Stimulated activated naive CD8-positive, alpha-beta T cell treated with anti-CD3 and anti-CD28 coated beads, Interleukin-15, amount 100 ng/mL, for 72 hours (primary cell): Measurements from ENCODE around the gene SBF2.
"Not testable (repeated sequence)": the region's sequence is repeated elsewhere in the genome, so short reads cannot be mapped to it uniquely, and the experiment has no call there.

Experiments
- ATAC-seq: fragments of 150-1000 bp; cut with Tn5 transposase; 2 replicates; pipeline ENCODE4 v1.10.0; 2021; ENCODE audit warnings: mild to moderate bottlenecking, moderate library complexity
- DNase-seq, 2 donors: peaks; one replicate each; pipeline ENCODE4 v3.0.0; 2021 to 2022
- H3K27ac Mint-ChIP-seq, 2 donors: one replicate each; pipeline ENCODE4 v1.8.0; 2022; ENCODE audit warnings: mild to moderate bottlenecking in 2 of 2, mixed read lengths in 2 of 2, moderate library complexity in 2 of 2
- H3K27me3 Mint-ChIP-seq: one replicate; pipeline ENCODE4 v1.8.0; 2022; ENCODE audit warnings: mixed read lengths
- H3K4me1 Mint-ChIP-seq: one replicate; pipeline ENCODE4 v1.8.0; 2022; ENCODE audit warnings: mild to moderate bottlenecking, mixed read lengths
- H3K4me3 Mint-ChIP-seq, 2 donors: one replicate each; pipeline ENCODE4 v1.8.0; 2022; ENCODE audit warnings: mild to moderate bottlenecking in 2 of 2, mixed read lengths in 2 of 2, moderate library complexity in 1 of 2
- H3K9me3 Mint-ChIP-seq, 2 donors: one replicate each; pipeline ENCODE4 v1.8.0; 2022; ENCODE audit warnings: mixed read lengths in 2 of 2

SBF2 gene

DNA sequence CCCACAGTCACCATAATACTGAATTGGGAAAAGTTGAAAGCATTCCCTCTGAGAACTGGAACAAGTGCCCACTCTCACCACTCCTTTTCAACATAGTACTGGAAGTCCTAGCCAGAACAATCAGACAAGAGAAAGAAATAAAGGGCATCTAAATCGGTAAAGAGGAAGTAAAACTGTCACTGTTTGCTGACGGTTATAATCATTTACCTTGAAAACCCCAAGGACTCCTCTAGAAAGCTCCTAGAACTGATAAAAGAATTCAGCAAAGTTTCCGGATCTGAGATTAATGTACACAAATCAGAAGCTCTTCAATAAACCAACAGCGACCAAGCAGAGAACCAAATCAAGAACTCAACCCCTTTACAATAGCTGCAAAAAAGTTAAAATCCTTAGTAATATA, 306.7 kb downstream of the SBF2 start:
- ATAC-seq, H3K27ac Mint-ChIP-seq, H3K4me3 Mint-ChIP-seq, DNase-seq, H3K9me3 Mint-ChIP-seq, H3K27me3 Mint-ChIP-seq: not testable (repeated sequence)
- H3K4me1 Mint-ChIP-seq = peaks cover 20% of the 10 kb centered on the region

DNA sequence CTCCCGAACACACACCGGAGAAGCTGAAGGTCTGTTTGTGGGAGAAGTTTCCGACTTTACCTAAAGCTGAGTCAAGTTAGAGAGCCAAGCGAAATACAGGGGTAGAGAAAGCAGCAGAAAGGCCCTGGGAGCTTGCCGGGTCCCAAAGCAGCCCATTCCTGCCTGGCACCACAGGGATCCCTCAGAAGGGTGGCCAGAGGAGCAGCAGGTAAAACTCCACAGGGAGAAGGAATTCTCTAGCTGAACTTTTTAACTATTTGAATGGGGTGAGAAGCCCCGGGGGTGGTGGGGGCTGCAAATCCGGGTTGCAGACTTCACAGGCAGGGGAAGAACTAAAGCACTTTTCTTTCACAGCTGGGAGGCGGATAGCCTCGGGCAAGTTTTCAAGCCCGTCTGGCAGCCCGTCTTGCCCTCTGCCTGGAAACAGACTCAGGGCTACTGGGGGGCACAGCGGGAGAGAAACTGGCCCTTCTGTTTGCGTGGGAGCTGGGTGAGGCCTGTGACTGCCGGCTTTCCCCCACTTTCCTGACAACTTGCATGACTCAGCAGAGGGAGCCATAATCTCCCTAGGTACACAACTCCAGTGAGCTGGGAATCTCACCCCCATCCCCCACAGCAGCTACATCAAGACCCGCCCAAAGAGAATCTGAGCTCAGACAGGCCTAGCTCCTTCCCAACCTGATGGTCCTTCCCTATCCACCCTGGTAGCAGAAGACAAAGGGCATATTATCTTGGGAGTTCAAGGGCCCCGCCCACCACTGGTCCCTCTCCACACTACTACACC, 311.0 kb downstream of the SBF2 start:
- ATAC-seq = no peak
- Mint-ChIP-seq H3K4me3 (no peak overlapping the region), H3K27ac (peak overlapping the region in 1 of 2 donors; percentile 35), H3K27me3 (no peaks in the 10 kb centered on the region), H3K4me1 (peaks cover 20% of the 10 kb centered on the region), H3K9me3 (no peaks in the 10 kb centered on the region)
- DNase-seq = no peak

DNA sequence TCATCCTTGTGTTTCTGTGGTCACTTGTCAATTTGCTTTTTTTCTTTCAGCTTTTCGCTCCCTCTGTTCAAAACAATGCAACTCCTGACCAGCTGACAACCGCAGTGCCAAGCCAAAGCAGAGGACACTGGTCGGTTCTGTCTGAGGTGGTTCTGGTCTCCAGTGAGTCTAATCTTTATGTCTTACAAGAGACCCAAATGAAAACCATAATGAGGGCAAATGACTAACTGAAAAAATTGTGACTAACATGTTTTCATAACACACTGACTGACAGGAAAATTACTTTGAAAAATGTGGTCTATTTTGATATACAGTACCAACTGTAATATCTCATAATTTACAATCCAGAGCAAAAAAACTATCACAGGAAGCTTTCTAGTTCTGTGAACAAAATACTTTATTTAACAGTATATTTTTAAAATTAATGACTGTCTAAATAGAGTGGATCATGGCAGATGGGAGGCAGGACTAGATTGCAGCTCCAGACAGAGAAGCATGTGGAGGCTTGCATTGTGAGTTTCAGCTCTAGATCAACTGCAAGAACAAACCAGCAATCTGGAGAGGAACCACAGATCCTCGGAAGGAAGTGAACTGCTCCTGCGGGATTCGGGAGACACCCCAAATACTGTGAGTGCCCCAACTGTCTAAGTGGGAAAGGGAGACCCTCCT, 311.8 kb downstream of the SBF2 start:
- Mint-ChIP-seq H3K4me3 (no peak overlapping the region), H3K27me3 (no peaks in the 10 kb centered on the region), H3K27ac (peak overlapping the region in 1 of 2 donors; percentile 35), H3K9me3 (no peaks in the 10 kb centered on the region), H3K4me1 (peaks cover 20% of the 10 kb centered on the region)
- ATAC-seq (no peak), DNase-seq (no peak)

DNA sequence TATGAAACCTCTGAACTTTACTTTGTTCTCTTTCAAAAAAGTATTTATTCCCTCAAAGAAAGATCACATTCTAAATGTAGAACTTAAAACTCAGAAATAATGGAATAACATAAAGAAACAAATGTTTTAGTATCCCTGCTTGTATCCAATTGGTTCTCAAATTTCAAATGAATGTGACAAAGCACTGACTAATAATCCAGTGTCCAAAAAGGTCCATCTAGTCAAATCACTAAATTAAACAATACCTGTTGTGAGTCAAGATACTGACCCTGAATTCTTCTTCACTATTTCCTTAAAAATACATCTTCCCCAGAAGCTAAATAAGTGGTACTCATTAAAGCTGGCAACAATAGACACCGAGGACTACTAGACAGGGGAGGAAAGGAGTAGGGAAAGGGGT, 313.1 kb downstream of the SBF2 start:
- Mint-ChIP-seq H3K4me3 (no peak overlapping the region), H3K9me3 (no peaks in the 10 kb centered on the region), H3K27me3 (no peaks in the 10 kb centered on the region), H3K27ac (no peak overlapping the region), H3K4me1 (peaks cover 11% of the 10 kb centered on the region)
- ATAC-seq (no peak), DNase-seq (no peak)

DNA sequence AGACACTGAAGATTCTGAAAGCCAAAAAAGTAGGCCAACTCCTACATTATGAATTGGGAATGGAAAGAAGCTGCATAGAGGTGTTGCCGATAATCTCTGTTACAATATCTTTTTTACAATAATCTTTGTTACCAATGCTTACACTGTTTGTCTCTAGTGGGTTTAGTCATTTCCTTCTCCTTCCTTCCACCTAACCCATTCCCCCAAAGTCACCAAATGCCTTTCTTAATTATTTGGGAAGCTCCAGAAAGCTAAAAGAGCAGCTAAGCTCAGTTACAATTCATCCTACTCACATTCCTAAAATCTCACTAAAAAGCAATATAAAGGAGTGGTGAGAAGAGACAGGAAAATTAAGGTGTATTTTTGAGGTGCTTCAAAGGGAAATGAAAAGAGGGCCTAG, 316.5 kb downstream of the SBF2 start:
- no peaks in the 10 kb centered on the region for H3K9me3 Mint-ChIP-seq
- no peak overlapping the region for H3K4me3 Mint-ChIP-seq
- H3K4me1 Mint-ChIP-seq = no peaks in the 10 kb centered on the region
- peak overlapping the region in 1 of 2 donors; percentile 28 for H3K27ac Mint-ChIP-seq
- ATAC-seq (no peak), DNase-seq (no peak)
- H3K27me3 Mint-ChIP-seq = no peaks in the 10 kb centered on the region

DNA sequence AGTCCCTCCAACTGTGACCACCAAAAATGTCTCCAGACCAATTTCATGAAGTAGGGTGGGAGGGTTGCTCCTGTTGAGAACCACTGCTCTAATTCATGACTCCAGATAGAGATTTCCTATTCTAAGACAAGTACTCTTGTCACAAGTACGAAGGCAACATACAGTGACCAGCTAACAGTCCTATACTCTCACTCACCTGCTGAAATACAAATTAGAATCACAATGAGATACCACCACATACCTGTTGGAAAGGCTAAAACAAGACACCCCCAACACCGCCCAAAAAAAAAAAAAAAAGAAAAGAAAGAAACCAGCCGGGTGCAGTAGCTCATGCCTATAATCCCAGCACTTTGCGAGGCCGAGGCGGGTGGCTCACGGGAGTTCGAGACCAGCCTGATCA, 319.6 kb downstream of the SBF2 start:
- Mint-ChIP-seq H3K9me3 (no peaks in the 10 kb centered on the region), H3K4me1 (no peaks in the 10 kb centered on the region), H3K4me3 (no peak overlapping the region), H3K27me3 (no peaks in the 10 kb centered on the region), H3K27ac (peak overlapping the region in 1 of 2 donors; percentile 40)
- ATAC-seq (no peak), DNase-seq (no peak)

DNA sequence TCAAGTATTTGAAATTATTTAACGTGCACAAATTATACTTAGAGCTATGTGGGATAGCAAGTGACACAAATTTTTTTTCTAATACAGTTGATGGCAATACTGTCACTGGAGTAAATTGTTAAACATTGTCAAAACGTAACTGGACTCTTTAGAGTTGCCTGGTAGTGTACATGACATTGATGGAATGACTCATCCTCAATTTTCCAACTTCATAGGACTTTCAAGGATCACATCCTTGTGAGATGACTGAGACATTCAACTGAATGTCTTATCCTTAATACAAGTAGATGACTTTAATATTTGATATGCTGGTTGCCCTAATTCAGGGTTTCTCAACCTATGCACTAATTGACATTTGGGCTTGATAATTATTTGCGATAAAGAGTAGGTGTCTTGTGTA, 320.1 kb downstream of the SBF2 start:
- no peak overlapping the region for H3K27ac Mint-ChIP-seq
- DNase-seq (no peak), ATAC-seq (no peak)
- H3K27me3 Mint-ChIP-seq = no peaks in the 10 kb centered on the region
- H3K4me1 Mint-ChIP-seq = no peaks in the 10 kb centered on the region
- H3K9me3 Mint-ChIP-seq = no peaks in the 10 kb centered on the region
- H3K4me3 Mint-ChIP-seq = no peak overlapping the region

DNA sequence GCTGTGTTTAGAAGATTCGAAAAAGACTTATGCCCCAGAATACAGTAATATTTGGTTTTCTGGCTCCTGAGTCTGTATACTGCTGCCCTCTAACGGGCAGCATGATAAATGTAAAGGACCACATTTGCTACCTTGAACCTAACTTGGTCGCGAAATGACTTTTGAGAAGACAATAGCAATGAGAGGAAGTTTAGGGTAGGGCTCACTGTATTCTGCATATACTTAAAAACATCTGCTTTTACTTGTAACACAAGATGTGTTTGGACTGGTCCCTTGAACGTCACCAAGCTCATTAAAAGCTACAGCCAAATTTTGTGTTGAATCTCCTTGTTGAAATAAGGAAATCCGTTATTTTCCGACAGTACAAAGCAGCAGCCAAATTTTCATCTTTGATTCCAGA, 321.0 kb downstream of the SBF2 start:
- Mint-ChIP-seq H3K4me3 (no peak overlapping the region), H3K4me1 (no peaks in the 10 kb centered on the region), H3K9me3 (no peaks in the 10 kb centered on the region), H3K27me3 (no peaks in the 10 kb centered on the region), H3K27ac (no peak overlapping the region)
- ATAC-seq (peak; percentile 64), DNase-seq (peak; percentile 24 to 27)

DNA sequence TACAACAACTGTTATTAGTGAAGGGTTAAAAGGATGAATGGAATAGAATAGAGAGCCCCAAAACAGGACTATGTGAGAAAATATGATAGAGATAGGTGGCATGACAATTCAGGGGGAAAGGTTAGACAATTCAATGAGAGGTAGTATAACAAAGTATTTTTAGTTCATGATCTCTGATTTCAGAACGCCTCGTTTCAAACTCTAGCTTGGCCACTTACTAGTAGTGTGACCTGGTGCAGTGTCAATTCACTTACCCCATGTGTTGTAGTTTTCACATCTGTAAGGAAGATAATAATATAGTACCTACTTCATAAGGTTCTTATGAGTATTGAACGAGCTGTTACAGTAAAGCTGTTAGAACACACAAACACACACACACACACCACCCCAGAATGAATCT, 322.1 kb downstream of the SBF2 start:
- Mint-ChIP-seq H3K4me3 (no peak overlapping the region), H3K4me1 (no peaks in the 10 kb centered on the region), H3K27me3 (no peaks in the 10 kb centered on the region), H3K27ac (no peak overlapping the region), H3K9me3 (no peaks in the 10 kb centered on the region)
- ATAC-seq (no peak), DNase-seq (no peak)

DNA sequence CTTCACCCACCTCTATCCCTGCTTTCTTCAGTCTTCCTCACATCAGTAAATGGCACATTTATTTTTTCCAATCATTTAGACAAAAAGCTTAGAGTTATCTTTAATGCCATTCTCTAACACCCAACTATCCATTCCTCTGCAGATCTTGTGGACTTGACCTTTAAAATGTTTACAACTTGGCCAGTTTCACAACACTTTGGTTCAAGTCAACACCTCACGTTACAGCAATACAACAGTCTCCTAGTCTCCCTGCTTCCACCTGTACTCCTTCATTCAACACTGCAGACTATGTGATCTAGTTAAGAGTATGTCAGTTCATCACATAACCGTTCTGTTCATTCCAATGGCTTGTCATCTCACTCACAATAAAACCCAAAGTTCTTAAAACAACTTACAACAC, 325.0 kb downstream of the SBF2 start:
- DNase-seq (no peak), ATAC-seq (no peak)
- Mint-ChIP-seq H3K9me3 (no peaks in the 10 kb centered on the region), H3K4me1 (no peaks in the 10 kb centered on the region), H3K27ac (no peak overlapping the region), H3K27me3 (no peaks in the 10 kb centered on the region), H3K4me3 (no peak overlapping the region)

DNA sequence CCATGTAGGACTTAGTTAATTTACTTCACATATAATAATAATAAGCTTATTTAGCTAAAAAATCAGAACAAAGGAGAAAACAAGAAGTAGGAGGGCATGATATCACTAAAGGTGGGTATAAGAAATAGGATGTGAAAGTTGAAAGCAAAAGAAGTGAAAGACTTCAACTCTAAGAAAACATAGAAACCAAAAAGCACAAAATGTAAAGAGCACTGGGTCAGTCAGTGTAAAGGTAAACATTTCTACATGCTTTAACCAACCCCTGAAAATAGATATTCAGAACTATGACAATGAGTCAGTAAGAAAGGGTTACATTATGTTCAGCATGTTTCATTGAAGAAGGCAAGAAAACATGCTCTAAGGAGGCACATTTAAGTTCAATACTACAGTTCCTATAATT, 331.3 kb downstream of the SBF2 start:
- Mint-ChIP-seq H3K4me3 (no peak overlapping the region), H3K27ac (peak overlapping the region in 1 of 2 donors; percentile 16), H3K4me1 (no peaks in the 10 kb centered on the region), H3K9me3 (no peaks in the 10 kb centered on the region), H3K27me3 (no peaks in the 10 kb centered on the region)
- no peak for DNase-seq
- no peak for ATAC-seq

DNA sequence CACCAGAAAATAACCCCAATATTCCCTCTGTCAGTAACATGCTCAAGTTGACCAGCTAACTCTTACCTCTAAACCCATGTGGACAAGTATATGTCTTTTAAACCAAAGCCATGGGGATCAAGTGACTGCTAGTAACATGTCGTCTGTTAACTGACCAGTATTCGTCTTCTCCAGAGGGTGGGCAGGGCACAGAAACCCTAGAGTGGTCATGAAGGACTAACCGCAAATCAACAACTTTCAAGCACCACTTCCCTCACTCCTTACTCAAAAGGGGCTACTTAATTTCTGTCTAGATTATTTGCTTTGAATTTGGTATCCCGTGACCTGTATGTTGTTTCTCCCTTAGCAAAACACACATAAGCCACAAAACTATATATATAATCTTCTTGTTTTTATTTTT, 336.9 kb downstream of the SBF2 start:
- Mint-ChIP-seq H3K27ac (no peak overlapping the region), H3K4me1 (no peaks in the 10 kb centered on the region), H3K4me3 (no peak overlapping the region), H3K9me3 (no peaks in the 10 kb centered on the region), H3K27me3 (no peaks in the 10 kb centered on the region)
- DNase-seq = no peak
- no peak for ATAC-seq

DNA sequence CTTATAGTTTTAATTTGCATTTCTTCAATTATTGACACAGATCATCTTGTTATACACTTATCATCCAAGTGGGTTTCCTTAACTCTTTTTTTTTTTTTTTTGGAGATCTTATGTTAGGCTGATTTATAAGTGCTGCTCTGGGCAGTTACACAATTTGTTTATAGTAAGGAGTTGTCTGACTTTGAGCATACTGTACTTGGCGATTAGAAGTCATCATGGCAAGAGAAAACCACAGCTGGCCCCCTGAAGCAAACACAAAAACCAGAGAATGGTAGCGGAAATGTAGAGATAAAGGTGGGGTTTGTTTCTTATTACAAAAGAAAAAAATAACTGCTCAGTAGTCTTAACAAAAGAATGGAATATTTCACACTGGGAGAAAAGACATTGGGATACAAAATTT, 337.5 kb downstream of the SBF2 start:
- ATAC-seq (no peak), DNase-seq (no peak)
- Mint-ChIP-seq H3K4me1 (no peaks in the 10 kb centered on the region), H3K27ac (no peak overlapping the region), H3K27me3 (no peaks in the 10 kb centered on the region), H3K9me3 (no peaks in the 10 kb centered on the region), H3K4me3 (no peak overlapping the region)

DNA sequence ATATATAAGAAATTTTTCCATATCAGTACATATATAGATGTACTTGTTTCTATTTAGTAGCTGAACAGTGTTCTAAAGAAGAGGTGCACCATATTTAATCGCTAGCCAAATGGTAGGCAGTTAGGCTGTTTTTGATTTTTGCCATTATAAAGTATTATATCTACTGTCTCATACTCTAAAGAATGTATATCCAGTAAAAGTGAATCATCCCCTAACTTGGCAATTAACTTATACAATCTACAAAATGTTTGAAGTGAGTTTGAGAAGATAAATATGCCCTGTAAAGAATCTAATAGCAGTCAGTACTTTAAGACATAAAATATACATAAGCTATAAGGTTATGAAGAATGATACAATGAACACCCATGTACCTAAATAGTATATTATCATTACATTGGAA, 338.6 kb downstream of the SBF2 start:
- H3K27me3 Mint-ChIP-seq = no peaks in the 10 kb centered on the region
- ATAC-seq (no peak), DNase-seq (no peak)
- no peaks in the 10 kb centered on the region for H3K4me1 Mint-ChIP-seq
- no peak overlapping the region for H3K27ac Mint-ChIP-seq
- no peaks in the 10 kb centered on the region for H3K9me3 Mint-ChIP-seq
- no peak overlapping the region for H3K4me3 Mint-ChIP-seq

DNA sequence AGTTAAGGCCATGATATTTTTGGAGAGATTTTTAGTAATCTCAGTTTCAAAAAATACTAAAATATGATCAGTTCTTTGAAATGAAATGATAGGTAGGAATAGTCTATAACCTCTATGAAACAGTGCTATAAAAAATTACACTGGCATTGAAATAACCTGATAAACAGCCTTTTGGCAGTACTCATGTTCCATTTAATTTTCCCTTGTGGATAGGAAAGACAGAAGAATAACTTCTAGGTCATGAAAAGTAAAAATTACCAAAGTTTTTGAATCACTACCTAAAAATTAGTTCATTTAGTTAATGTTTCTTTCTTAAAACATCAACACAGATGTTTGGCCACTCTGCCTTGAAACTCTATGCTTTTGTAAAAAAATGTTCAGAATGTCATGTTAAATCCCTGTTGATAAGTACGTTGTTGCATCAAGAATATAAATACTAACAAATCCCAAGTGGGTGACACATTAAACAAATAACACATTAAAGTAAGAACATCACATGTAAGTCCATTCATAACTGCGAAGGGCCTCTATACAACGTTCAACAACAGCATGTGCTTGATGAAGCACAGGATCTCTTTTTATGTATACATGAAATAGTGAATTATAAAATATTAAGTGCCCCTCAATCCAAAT, 339.9 kb downstream of the SBF2 start:
- DNase-seq (no peak), ATAC-seq (no peak)
- Mint-ChIP-seq H3K27ac (no peak overlapping the region), H3K4me1 (no peaks in the 10 kb centered on the region), H3K27me3 (no peaks in the 10 kb centered on the region), H3K4me3 (no peak overlapping the region), H3K9me3 (no peaks in the 10 kb centered on the region)

DNA sequence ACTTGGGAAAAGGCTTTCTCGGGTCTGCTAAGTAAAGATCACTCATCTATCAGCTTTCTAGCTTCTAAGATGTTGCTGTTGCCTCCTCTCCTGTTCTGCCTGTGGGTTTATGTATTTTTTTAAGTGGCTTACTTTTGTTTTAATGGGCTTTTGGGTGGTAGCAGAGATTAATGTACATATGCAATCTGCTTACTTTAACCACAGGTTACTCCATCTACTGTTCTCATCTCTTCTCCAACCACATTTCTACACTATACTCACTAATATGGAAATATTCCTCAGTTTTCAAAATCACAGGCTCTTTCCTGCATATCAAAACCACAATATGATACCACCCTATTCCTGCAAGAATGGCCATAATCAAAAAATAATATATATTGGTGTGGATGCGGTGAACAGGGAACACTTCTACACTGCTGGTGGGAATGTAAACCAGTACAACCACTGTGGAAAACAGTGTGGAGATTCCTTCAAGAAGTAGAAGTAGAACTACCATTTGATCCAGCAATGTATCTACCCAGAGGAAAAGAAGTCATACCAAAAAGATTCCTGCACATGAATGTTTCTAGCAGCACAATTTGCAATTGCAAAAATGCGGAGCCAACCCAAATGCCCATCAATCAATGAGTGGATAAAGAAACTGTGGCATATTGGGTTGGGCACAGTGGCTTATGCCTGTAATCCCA, 341.4 kb downstream of the SBF2 start:
- no peak overlapping the region for H3K4me3 Mint-ChIP-seq
- no peaks in the 10 kb centered on the region for H3K4me1 Mint-ChIP-seq
- no peak for ATAC-seq
- no peak for DNase-seq
- no peaks in the 10 kb centered on the region for H3K9me3 Mint-ChIP-seq
- H3K27me3 Mint-ChIP-seq = no peaks in the 10 kb centered on the region
- peak overlapping the region in 1 of 2 donors; percentile 13 for H3K27ac Mint-ChIP-seq
